Stimulated activated CD8-positive, alpha-beta memory T cell treated with anti-CD3 and anti-CD28 coated beads, Interleukin-4, amount 100 ng/mL, for 1 hour (primary cell): ENCODE measurements around the gene RBPJ.
A peak's percentile ranks its signal among the peaks of the same experiment; 100 is the strongest.

Experiments
- DNase-seq, 2 donors: peaks; one replicate each; pipeline ENCODE4 v3.0.0-alpha.2; 2020; ENCODE audit warnings: low read depth in 2 of 2, low spot score in 1 of 2

The RBPJ gene

DNA sequence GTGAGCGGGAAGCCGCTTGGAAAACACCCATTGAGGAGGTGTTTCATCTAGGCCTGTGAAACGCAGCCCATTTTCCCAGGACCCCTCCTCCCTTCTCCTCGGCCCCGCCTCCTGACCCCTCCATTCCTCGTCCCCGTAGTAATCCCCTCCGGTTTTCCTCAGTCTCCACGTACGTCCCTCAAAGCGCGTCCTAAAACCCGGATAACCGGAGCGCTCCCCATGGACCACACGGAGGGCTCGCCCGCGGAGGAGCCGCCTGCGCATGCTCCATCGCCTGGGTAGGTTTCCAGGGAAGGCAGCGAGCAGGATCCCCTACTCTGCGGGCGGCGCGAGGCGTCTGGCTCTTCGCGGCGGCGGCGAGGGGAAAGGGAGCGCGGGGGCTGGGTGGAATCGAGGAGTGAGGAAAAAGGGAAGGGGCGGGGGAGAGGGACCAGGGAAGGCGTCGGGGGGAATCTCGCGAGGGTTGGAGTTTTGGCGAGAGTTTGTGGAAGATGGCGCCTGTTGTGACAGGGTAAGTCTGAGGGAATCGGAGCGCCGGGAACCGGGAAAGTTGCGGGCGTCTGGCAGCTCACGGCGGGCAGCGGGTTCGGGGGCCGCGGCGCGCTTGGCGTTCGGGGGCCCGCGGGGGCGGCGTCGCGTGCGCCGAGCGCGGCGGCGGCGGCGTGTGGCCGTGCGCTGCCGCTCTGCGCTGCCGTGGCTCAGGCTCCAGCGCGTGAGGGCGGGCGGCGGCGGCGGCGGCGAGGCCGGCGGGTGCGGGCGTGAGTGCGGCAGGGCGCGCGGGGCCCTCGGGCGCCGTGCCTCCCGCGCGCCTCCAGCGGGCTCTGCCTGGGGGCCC lies at the start of gene RBPJ:
Gene RBPJ, plus strand, starts transcription at position 477 of the 835 bp plus-strand sequence. Its CDS starts 15 bp downstream, at position 492.
- DNase-seq: peak; percentile 66 to 73

DNA sequence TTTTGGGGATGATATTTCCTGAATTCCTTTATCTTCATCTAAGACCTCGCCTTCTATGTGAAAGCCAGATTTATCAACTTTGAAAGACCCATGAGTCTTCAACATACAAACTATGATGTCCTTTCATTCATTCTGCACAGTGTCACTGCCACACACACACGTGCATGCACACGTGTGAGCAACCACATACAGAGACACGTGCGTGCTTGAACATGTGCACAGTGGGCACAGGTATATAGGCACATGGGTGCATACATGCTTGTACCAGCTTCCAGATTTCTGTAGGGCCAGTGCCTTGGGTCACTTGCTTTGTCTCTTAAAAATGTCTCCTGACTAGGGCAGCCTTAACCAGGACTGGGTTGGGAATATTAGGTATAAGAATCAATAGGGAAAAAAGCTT lies 49.1 kb upstream of the RBPJ start:
- DNase-seq: no peak

DNA sequence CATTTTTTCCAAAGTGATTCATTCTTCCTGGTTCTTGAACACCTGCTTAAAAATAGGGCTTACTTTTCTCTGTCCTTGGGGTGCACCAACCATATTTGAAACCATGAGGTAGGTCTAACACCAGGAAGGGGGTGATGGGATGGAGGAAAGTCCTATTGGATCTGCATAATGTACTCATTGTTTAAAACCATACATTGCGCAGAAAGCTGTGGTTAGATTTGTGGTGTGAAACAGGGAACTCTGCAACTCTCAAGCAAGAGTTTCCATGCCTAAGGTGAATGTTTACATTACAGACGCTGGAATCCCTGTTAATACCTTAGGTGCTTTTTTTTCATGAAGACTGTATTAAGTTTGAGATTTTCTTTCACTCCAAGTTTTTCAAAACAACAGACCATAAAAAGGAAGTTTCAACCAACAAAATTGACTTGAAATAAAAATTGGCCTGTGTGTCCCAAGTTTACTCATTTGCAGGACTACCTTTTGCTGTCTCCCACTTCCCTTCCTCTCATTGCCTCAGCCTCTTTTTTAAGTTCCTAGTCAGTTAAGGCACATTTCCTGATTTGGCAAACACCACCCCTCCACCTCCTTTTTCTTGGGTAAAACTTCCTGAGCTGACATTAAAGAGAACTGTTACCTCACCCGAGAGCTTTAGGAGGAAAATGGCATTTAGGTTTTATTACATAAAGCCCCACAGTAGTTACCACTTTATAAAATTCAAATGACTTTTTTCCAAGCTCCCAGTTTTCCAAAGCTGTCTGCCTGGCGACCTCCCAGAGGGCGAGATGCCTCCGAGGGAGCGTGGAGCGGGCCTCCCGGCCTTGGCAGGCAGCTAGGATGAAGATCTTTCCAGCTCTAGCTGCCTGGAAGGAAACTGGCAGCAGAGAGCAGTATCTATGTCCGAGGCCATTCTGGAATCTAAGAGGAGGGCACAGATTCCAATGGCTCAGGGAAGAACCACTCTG lies 47.9 kb upstream of the RBPJ start:
- no peak for DNase-seq

DNA sequence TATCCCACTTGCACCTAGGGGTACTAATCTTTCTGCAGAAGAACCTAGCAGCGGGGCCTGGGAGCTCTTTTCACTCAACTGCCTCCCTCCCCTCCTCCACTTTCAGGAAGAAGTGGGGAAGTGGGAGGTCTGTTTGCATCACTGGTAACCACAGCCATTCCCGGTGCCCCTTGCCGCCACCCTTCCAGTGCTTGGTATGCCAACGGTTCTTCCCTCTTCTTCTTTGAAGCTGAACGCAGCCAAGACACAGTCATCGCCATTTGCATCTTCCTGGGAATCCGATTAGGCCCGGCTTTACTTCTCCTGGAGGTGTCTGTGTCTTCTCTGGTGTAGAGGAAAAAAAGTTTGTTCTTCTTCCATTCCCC lies 47.2 kb upstream of the RBPJ start:
- DNase-seq: no peak

DNA sequence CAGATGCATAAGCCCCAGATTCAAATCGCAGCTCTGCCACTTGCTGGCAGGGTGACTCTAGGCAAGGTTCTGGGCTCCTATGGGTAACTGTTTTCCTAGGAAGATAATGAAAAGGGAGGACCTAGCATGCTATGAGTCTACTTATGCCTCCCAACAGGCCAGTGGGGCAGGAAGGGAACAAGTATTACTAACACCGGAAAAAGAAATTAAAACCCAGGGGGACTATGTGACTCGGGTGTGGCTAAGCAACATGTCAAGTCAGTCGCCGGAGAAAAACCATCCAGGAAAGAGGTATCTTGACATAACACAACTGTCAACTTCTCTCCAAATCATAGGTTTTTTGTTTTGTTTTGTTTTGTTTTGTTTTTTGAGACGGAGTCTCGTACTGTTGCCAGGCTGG lies 45.5 kb upstream of the RBPJ start:
- DNase-seq: no peak

DNA sequence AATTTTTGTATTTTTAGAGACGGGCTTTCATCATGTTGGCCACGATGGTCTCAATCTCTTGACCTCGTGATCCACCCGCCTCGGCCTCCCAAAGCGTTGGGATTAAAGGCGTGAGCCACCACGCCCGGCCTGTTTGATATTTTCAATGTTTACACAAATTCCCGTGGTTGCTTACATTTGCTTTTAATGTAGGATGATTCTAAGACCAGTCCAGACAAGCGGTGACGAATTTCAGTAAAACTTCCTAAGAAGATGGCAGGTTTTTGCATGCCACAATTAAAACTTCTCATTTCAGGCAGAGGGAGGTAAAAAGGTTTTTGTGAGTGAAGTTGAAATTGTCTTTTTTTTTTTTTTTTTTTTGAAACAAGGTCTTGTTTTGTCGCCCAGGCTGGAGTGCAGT lies 41.4 kb upstream of the RBPJ start:
- no peak for DNase-seq

DNA sequence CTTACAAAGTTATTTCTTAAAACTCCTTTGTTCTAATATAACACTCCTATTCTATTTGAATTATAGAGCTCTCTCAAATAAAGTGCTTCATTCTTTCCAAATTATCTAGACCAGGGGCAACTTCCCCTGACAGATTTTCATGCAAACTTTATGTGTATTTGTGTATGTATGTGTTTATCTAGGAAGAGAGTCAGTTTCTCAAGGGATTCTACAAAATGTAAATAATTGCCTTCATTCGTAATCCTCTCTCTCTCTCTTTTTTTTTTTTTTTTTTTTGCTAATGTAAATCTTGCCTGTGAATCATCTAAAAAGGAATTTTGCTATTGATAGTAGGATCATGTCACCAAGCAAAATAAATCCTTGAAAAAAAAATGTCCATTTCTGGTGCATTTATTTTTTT lies 38.9 kb upstream of the RBPJ start:
- DNase-seq: no peak

DNA sequence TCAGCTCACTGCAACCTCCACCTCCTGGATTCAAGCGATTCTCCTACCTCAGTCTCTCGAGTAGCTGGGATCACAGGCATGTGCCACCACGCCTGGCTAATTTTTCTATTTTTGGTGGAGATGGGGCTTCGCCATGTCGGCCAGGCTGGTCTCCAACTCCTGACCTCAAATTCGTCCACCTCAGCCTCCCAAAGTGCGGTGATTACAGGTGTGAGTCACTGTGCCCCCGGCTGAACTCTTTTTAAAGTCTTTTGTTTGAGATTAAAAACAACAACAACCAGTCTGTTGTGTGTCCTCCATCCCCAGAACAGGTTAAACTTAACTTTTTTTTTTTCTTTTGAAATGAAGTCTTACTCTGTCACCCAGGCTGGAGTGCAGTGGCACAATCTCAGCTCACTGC lies 36.3 kb upstream of the RBPJ start:
- no peak for DNase-seq

DNA sequence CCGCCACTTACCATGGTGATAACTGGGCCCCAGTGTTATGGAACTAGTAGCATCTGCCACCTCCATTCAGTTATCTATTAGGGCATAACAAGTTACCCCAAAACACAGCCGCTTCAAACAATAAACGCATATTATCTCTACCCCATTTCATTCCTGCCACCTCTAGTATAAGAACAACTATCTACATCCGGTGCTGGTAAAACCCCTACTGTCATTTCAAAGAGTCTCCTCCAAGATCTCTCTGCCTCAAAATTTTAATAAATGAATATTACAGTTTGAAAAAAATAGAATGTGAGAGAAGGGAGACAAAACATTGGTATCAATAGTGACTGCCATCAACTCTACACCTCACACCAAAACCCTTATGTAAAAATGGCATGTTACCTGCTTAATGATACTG lies 35.5 kb upstream of the RBPJ start:
- DNase-seq: no peak

DNA sequence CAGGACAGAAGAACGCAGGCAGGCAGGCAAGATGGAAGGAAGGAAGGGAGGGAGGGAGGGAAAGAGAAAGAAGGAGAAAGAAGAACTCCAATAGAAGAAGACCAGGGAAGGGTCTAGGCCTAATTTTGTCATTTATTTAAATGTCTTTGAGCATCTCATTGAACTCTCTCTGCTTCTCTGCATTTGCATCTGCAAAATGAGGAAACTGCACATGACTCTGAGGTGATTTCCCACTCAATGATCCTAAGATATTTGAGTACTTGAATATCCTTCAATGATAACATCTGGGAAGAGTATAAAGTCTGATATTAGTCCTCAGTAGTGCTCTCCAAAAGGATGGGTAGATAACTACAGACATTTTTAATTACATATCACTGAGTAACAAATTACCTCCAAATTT lies 33.1 kb upstream of the RBPJ start:
- DNase-seq: no peak

DNA sequence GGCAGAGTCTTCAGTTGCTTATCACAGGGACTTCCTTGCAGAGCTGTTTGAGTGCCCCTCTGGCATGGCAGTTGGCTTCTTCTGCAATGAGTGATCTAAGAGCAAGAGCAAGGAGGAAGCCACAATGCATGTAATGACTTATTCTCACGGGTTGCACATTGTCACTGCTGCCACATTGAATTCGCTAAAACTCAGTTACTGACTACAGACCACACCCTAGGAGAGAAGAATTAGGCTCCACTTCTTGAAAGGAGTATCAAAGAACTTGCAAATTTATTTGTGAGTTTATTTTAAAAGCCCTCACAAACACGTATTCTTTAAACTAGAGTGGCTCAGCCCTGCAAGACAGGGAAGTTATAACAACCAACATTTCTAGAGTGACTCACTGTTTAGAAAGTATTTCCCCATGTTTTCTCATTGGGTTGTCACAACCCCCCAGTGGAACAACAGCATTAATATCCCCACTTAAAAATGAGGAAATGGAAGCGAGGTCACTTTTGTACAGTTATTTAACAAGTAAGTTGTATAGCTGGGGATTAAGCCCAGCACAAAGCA lies 32.4 kb upstream of the RBPJ start:
- DNase-seq: no peak

DNA sequence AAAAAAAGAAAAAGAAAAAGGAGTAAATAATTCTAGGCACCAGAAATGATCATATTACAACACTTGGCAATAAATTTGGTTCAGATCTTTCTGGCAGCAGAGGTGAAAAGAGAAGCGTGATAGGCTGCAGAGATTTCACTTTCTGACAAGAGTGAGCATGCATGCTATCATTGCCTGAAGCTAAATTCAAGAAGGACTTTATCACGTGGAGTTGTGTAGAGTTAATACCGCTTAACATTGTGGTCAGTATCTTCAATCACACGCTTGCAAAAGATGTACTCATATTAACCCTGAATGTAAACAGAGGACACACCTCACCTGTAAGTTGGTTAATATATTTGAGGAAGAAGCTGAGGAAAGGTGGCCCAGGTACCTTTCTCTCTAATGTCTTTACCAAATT lies 31.4 kb upstream of the RBPJ start:
- no peak for DNase-seq

DNA sequence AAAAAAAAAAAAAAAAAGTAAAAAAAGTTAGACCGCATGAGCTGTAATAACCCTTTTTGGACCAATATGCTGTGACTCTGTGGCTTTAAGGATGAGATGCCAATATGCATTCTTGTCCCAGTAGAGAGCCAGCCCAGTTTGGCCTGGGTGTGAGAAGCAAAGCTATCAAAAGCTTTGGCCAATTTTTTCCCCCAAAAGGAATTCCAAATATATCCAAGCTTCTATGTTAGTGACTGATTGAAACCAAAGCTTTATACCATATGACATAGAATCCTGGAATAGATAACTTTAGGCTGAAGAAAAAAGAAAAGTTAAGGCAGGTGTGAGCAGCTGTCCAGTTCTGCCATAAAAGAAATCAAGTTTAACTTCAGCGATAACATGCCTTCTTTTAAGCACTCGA lies 30.5 kb upstream of the RBPJ start:
- no peak for DNase-seq

DNA sequence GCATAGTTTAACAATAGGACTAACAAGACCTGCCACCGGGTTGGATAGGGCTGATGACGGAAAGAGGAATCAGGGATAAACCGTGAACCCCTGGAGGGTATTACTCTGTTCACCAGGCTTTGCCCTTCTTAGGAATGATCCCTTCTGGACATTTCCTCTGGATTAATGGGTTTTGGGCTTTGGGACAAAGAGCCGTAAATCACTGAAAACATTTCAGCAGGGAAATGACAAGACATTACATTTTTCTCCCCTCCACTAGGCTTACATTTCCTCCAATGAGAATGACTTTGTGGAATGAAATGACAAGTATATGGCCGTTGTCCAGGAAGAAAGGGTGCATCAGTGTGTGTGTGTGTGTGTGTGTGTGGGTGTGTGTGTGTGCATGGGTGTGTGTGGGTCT lies 25.9 kb upstream of the RBPJ start:
- DNase-seq: no peak

DNA sequence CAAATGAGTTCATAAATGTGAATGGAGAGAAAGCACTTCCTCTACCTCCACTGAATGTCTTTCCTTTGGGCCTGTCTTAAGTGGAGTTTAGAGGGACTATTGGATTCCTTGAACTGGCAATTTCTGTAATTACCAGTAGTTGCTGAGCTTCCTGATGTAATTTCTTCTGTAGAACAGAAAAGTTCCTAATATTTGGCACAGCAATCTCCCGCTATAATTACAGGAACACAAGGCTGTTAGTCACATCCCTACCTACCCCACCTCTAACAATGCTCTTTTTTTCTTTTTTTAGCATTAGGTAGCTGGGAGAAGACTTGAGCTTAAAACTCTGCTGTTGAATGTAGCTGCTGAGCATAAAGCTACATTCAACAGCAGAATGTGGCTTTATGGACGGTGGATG lies 24.8 kb upstream of the RBPJ start:
- no peak for DNase-seq

DNA sequence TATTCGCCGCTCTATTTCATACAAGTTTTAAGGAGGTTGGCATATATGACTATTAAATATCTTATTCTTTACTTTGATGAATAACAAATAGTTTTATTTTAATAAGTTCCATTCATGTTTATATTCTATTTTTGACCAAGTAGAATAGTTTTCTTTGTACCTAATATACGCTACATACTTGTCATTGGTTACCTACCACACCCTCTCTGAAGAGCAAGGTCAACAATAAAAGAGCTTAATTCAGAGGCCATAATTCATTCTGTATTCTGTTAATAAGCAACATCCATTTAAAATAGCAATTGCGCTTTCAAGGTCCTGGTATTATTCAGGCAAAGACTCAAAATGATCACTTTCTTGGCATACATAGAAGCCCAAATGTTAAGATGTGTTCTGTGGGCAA lies 24.3 kb upstream of the RBPJ start:
- DNase-seq: no peak

DNA sequence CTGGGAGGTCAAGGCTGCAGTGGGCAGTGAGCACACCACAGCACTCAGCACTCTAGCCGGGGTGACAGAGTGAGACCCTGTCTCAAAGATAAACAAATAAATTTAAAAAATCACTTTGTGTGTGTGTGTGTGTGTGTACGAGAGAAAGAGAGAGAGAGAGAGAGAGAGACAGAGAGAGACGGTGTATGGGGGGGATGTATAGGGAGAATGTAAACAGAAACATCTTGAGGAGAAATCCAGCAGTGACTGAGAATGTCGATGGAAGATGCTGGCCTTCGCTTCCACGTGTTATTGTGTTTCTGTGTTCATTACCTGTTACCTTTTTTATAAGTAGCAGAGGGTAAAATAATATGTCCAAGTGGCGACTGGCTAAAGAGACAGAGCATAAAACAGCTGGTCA lies 23.6 kb upstream of the RBPJ start:
- no peak for DNase-seq

DNA sequence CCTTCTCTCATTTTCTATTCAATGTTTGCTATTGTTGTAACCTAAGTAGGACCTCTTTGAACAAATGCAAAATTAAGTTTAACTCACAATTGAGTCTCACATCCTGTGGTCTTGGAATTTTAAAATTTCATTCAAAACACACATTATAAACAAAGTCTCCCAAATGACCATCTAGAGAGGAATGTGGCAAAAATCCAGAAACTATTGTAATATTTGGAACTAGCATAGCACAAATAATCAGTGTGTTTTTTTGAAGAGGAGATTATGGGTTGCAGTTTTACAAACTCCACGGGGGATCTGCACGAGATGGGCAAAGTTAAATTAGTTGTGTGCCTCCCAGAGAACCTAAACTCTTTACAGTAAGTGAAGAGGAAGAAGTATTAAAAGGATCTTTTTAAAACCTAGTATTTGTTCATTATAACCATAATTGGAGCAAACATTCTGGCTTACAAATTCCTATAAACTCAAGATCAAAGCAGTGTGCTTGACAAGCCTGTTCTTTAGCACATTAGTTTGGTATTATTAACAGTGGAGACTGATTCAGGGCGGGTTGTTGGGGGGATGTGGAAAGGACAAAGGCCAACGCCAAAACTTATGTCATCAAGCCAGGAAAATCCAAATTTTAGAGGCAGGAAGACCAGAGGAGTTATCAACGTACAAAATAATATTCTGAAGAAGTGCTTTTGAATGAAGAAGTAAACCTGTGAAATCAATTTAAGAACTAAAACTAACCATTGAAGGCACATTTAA lies 22.4 kb upstream of the RBPJ start:
- DNase-seq: no peak

DNA sequence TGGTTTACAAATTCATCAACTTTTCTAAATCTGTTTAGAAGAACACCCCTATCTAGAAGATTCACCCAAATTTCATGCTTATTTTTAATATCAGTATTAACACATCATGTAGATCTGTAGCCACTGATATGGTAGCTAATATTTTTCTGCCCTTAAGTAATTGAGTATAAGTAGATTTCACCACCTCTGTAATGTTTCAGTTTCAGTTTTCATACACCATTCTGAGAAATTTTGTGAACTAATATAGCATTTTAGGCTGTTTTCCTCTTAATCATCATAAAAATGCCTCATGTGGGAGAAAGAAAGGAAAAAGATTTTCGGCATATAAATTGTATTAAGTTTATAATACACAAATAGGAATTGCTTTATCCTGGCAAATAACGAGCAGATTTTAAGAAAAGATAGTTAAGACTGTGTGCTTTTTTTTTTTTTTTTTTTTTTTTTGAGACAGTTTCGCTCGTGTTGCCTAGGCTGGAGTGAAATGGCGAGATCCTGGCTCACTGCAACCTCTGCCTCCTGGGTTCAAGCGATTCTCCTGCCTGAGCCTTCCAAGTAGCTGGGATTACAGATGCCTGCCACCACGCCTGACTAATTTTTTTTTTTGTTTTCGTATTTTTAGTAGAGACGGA lies 21.4 kb upstream of the RBPJ start:
- DNase-seq: no peak

DNA sequence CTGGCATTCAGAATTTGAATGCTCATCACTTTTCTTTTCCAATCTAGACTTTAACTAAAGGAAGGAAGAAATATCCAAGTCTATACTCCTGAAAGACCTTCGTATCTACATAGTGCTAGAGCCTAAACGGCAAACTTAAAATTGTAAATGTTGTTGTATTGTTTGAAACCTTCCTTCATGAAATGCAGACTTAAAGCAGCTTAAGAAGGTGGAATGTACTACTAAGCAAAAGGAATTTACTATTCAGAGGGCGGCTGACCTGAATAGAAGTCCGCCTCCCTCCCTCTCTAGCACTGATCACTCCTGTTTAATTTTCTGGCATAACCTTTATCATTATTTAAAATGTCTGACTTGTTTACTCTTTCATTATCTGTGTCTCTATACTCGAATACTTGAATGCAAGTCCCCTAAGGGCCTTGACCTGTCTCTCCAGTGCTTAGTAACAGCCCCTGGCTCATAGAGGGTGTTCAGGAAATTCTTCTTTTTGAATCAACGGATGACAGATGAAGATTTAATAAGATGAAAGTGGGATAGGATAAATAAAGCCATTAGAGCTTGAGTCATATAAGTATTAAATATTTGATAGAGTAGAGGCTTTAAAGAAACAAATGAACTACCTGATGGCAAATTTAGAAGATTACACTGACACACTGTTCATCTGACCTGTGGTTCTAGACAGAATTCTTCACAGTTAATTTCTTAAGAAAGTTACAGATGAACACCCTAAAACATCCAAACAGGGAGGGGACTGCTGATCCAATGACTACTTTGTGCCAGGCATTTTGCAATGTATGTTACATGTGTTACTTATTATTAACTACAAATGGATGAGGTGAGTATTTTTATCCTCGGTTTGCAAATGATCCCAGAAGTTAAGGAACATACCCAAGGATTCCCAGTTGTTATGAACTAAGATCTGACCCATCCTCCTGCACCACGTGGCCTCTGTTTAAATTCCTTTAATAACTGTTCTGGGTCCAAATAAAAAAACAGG lies 20.2 kb upstream of the RBPJ start:
- no peak for DNase-seq
